GM20431 (cell line): Measurements from ENCODE around the gene JAZF1.
"Not testable (repeated sequence)": the region's sequence is repeated elsewhere in the genome, so short reads cannot be mapped to it uniquely, and the experiment has no call there.

Experiments used
- in situ Hi-C: fragments of 300-500 bp; cut with MseI, MboI; formaldehyde crosslinking; loops from one replicate; pipeline ENCODE4 v1.15.0; 2020; ENCODE audit warnings: low sequenced_read_pairs; ENCODE audit not compliant: unreplicated experiment

The JAZF1 gene

DNA sequence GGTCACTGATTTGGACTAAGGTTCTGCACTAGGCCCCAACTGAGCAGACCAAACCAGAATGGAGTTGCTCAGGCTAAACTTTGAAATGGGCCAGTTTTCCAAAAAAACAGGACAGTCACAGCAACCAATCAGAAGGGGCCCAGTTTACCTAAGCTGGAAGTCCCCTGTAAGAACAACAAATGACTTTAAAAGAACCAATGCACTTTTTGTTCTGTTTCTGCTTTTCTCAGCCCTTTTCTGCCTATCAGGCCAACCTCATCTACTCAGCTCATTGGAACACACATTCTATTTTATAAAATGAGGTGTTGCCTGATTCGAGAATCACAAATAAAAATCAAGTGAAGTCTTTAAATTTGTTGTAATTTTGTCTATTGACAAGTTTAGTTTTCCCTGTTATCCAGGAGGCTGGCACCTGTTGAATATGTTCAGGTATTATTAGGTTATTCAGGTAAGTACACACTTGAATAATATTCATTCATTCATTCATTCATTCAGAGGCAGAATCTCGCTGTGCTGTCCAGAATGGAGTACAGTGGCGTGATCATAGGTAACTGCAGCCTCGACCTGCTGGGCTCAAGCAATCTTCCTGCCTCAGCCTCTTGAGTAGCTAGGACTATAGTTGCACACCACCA lies 271.9 kb downstream of the JAZF1 start:
- in situ Hi-C loops = no loop called here

- in situ Hi-C loops = no loop called here
Measured at GRCh38 chr7:27906385-27907091, 274.1 kb downstream of the JAZF1 start.

DNA sequence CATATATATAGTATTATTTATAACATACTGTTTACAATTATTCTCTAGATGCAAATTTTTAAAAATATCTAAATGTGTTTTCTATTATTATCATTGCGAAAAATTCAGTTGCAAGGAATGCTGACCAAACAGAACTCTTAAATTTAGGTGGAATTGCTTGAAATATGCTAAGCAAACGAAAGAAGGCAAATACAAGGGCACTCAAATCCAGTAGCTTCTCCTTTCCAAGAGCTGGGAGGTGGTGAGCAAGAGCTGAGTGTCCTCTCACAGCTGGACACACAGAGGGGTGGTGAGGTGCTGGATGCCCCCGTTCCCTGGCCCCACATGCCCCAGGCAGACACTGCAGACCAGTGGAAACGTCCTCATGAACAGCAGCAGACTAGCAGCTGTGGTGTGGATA lies 274.6 kb downstream of the JAZF1 start:
- in situ Hi-C loops = no loop called here

GRCh38 chr7:27901028-27901760 lies 279.4 kb downstream of the JAZF1 start:
- in situ Hi-C loops = no loop called here

DNA sequence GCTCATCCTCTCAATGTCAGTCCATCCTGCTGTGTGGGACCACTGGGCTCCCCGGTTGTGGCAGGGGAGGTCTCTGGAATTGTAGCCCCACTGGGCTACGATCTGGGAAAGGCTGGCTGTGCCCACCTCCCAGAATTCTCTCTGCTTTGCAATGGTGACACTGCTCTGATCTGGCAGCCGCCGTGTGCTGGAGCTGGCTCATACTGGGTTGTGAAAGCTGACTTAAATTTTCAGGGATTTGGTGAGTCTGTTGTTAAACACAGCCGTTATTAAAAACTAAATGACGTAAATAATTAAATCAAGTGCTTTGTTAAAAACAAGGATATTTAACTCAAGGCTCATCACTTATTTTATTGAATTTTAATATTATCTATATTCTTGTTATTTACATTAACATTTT lies 280.6 kb downstream of the JAZF1 start:
- in situ Hi-C loops = no loop called here

DNA sequence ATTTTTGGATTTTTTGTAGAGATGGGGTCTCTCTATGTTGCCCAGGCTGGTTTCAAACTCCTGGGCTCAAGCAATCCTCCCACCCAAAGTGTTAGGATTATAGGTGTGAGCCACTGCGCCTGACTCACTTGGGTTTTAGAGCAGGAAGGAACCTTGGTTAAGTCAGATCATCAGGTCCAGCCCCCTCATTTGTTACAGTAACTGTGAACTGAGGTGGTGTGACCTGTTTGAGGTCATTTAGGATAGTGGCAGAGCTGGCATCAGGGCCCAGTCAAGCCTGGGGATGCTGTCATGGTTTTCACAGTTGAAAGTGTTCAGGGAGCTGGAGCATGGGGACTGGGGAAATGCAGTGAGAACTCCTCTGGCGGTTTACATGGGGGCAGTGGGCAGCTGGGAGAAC lies 281.0 kb downstream of the JAZF1 start:
- in situ Hi-C loops = no loop called here

DNA sequence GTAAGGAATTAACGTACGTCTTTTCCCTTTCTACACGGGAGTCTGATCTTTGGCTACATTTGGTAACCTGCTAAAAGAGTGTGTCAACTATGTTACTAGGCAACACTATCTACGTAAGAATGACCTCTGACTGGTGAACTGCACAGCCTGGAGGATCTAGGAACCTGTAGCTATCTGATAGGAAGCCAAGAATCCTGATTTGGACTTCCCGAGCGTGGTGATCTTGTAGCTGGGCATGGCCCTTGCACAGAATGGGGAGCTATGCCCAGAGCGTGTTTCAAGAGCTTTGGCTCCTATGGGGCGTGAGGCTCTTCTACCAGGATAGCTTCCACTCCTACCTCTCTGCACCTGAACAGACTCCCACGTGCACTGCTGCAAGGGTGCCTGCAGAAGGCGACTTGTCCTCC lies 283.2 kb downstream of the JAZF1 start:
- in situ Hi-C loops = no loop called here

DNA sequence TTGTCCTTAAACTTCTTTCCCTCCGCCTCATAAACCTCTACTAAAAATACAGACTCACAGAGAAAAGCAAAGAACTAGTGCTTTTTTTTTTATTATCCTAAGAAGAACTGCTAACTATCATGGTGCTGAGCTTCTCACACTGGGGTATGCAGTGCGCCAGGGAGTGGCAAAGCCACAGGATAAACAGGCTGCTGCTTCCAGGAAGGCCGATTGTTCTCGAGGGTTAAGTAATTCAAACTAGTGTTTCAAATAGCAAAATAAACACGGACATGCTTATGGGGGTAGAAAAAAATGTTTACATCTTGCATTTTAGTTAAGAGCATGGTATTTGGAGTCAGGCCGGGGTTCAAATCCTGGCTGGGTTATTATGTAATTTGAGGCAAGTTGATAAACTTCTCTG lies 283.6 kb downstream of the JAZF1 start:
- in situ Hi-C loops = no loop called here

GRCh38 chr7:27895551-27895950 lies 285.0 kb downstream of the JAZF1 start:
- in situ Hi-C loops = no loop called here

GRCh38 chr7:27890205-27890849 lies 290.3 kb downstream of the JAZF1 start:
- in situ Hi-C loops = no loop called here

GRCh38 chr7:27889800-27890199 lies 290.8 kb downstream of the JAZF1 start:
- in situ Hi-C loops = no loop called here

- in situ Hi-C loops = no loop called here
Measured at GRCh38 chr7:27888736-27889135, 291.9 kb downstream of the JAZF1 start.

DNA sequence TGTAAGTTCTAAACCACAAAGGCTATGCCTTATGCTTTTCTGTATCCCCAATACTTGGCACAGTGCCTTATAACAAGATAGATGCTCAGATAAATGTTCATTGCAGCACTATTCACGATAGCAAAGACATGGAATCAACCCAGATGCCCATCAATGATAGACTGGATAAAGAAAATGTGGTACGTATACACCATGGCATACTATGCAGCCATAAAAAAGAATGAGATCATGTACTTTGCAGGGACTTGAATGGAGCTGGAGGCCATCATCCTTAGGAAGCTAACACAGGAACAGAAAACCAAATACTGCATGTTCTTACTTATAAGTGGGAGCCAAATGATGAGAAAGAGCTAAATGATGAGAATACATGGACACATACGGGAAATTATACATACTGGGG lies 293.9 kb downstream of the JAZF1 start:
- in situ Hi-C loops = not testable (repeated sequence)

DNA sequence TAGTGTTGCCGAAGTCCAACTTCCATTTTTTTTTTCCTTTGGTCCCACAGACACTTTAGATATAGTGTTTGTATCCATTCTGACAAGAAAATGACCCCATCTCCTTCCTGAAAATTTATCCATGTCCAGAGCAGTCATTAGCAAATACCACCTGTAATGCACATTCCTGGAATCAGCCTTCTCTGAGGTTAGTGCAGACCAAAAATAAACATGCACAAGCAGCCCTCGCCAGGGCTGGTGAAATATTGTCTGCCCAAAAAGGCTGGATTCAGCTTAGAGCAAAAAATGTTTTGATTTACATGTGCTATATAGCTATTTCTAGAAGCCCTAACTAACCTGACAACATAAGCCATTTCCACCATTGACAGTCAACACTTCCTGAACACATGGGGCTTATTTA lies 294.9 kb downstream of the JAZF1 start:
- in situ Hi-C loops = no loop called here

GRCh38 chr7:27883696-27884095 lies 296.9 kb downstream of the JAZF1 start:
- in situ Hi-C loops = no loop called here

DNA sequence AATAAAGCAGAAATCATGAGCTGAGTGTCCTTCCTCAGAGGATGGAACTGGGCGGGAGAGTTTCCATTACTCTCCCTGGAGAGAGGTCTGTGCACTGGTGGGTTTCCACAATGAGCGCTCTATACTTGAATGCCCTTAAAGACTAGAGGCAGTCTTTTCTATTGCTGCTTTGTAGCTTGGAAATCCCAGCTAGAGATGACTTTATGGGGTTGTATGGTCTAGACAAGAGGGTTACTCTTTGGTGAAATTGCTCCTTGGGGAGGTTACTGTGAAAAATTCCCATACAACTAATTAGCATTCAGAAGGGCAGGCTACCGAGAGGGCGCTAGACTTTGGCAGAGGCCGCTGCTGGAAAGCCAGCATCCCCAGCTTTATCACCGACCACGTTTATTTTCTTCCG lies 303.8 kb downstream of the JAZF1 start:
- in situ Hi-C loops = no loop called here

DNA sequence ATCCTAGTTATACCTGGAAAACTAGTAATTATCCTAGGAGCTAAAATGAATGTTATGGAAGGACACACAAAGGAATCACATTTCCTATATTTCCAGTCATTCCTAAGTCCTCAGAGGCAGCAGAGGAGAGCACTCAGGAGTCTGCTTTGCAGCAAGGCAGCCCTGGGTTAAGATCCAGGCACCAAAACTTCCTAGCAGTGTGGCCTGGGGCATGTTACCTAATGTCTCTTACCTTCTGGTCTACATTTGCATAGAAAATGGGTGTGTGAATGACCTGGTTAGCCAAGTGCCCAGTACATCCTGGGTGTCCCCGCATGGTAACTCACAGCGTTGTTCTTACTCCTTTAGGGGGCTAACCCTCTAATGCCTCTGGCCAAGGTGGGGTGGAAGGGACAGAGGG lies 304.8 kb downstream of the JAZF1 start:
- in situ Hi-C loops = no loop called here

DNA sequence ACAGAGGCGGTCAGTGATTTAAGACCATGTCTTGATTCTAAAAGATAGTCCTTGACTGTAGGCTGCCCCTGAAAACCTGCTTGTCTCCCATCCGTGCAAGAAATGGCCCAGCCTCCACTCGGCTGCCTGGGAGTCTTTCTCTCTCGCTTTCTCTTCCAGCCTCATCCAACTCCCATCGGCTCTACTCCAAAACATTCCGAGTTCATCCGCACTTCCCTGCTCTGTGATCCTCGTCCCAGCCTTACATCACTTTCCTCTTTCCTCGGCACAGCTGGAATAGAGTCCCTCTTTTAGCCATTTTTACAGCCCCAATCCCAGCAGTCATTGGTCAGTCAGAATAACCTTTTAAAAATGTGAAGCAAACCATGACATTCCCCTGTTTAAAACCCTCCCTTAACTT lies 305.5 kb downstream of the JAZF1 start:
- in situ Hi-C loops = no loop called here

- in situ Hi-C loops = no loop called here
Measured at GRCh38 chr7:27873981-27874957, 306.3 kb downstream of the JAZF1 start.
